HepG2 (cell line): ENCODE measurements around the gene ESPNL. TPM values are rescaled to one million over a fixed set of nuclear protein-coding genes. Genes with fewer than 3 reads are reported as not detected.

Source experiments
- ATAC-seq: fragments of 200-7000 bp; cut with Tn5 transposase; 3 replicates; pipeline ENCODE4 v1.9.1; 2020; ENCODE audit warnings: mild to moderate bottlenecking, moderate library complexity
- BruUV-seq: library from RNA; stranded (reverse); fragments of 400-500 nt; replicated peaks from 2 replicates; lab custom pipeline; 2021; lab: Mats Ljungman, UMichigan
- CTCF ChIA-PET: fragments of 300-600 bp; formaldehyde crosslinking; extraction: SDS; loops from one replicate; lab custom pipeline; 2021; ENCODE audit warnings: low total read pairs, inconsistent platforms, low intra/inter-chr PET ratio; lab: Yijun Ruan, JAX
- POLR2A ChIA-PET: fragments of 350-600 bp; sonication (Branson Sonifier 250); formaldehyde crosslinking; loops from one replicate; lab custom pipeline; 2020; ENCODE audit warnings: antibody characterized with exemption, inconsistent platforms; lab: Yijun Ruan, JAX
- DNase-seq: peaks from one replicate; pipeline ENCODE4 v3.0.0-alpha.2; 2015; ENCODE audit warnings: low spot score
- FAIRE-seq: peaks from 3 replicates; lab custom pipeline; 2011; peaks lifted over from hg19 to GRCh38; lab: Jason Lieb, UNC
- H2AFZ ChIP-seq: one replicate; pipeline ENCODE4 v1.6.1; 2011; ENCODE audit warnings: low read length, inconsistent platforms
- H3K27ac ChIP-seq: fragments of 300-600 bp; 3 replicates; pipeline ENCODE4 v1.8.0; 2011; ENCODE audit warnings: mixed run types, mild to moderate bottlenecking, mixed read lengths, low read length, inconsistent platforms; ENCODE audit not compliant: insufficient read depth; ENCODE audit errors: extremely low read length
- H3K27me3 ChIP-seq, 2 experiments: fragments of 200-600 bp in 1 of 2; 2 replicates in 1 of 2; 3 replicates in 1 of 2; pipeline versions ENCODE4 v1.6.0 to v1.8.0; 2011; ENCODE audit warnings: low read length in 2 of 2, mild to moderate bottlenecking in 2 of 2, moderate library complexity in 2 of 2, inconsistent platforms in 1 of 2; ENCODE audit not compliant: insufficient read depth in 2 of 2, control insufficient read depth in 1 of 2
- H3K36me3 ChIP-seq, 2 experiments: fragments of 200-600 bp in 1 of 2; replicated peaks in 1 of 2; 2 replicates in 1 of 2; 3 replicates in 1 of 2; pipeline versions ENCODE4 v1.5.1 to v1.8.0; 2011; ENCODE audit warnings: low read length in 2 of 2, inconsistent platforms in 1 of 2; ENCODE audit not compliant: insufficient read depth in 2 of 2, control insufficient read depth in 1 of 2
- H3K4me1 ChIP-seq: 2 replicates; pipeline ENCODE4 v1.5.1; 2012; ENCODE audit warnings: low read length, inconsistent platforms; ENCODE audit not compliant: insufficient read depth
- H3K4me2 ChIP-seq: 2 replicates; pipeline ENCODE4 v1.6.0; 2011; ENCODE audit warnings: low read depth, low read length, inconsistent platforms
- H3K4me3 ChIP-seq, 3 experiments: fragments of 200-600 bp in 1 of 3; sonication (generic), shearing (Covaris generic) in 1 of 3; replicated peaks in 1 of 3; 2 replicates each; pipeline ENCODE4 v1.5.1; 2011 to 2016; ENCODE audit warnings: low read length in 3 of 3, inconsistent platforms in 2 of 3, low read depth in 2 of 3, mild to moderate bottlenecking in 2 of 3, control low read depth in 1 of 3, mixed read lengths in 1 of 3; ENCODE audit not compliant: insufficient read depth in 1 of 3
- H3K79me2 ChIP-seq: one replicate; pipeline ENCODE4 v1.6.1; 2011; ENCODE audit warnings: low read length, inconsistent platforms; ENCODE audit not compliant: insufficient read depth
- H3K9ac ChIP-seq: 2 replicates; pipeline ENCODE4 v1.6.0; 2011; ENCODE audit warnings: mild to moderate bottlenecking, low read depth, low read length, inconsistent platforms; ENCODE audit not compliant: insufficient read depth
- H3K9me3 ChIP-seq: 2 replicates; pipeline ENCODE4 v1.5.1; 2012; ENCODE audit warnings: mild to moderate bottlenecking, low read length
- H4K20me1 ChIP-seq: 2 replicates; pipeline ENCODE4 v1.6.0; 2011; ENCODE audit warnings: inconsistent platforms, mild to moderate bottlenecking, low read length, moderate library complexity; ENCODE audit not compliant: insufficient read depth
- IKZF4 ChIP-seq: sonication (generic); formaldehyde crosslinking; IDR thresholded peaks from 2 replicates; pipeline ENCODE4 v1.5.1; 2020; ENCODE audit warnings: borderline replicate concordance, mild to moderate bottlenecking, low read depth, missing genetic modification reagents; ENCODE audit errors: not compliant biosample characterization
- KAT2B ChIP-seq: fragments of 150-350 bp; IDR thresholded peaks from 2 replicates; pipeline ENCODE4 v1.6.1; 2014; ENCODE audit warnings: low read depth, low read length, borderline replicate concordance
- ZNF687 ChIP-seq: sonication (generic); formaldehyde crosslinking; IDR thresholded peaks from 2 replicates; pipeline ENCODE4 v1.5.1; 2020; ENCODE audit warnings: mild to moderate bottlenecking, missing genetic modification reagents, moderate library complexity
- ZNF891 ChIP-seq: sonication (generic); formaldehyde crosslinking; IDR thresholded peaks from 2 replicates; pipeline ENCODE4 v1.5.0; 2020; ENCODE audit warnings: mild to moderate bottlenecking, missing genetic modification reagents
- WGBS: methylation state at CpG from one replicate; pipeline ENCODE4 v1.1.6; 2017; ENCODE audit warnings: low lambda C conversion rate; 5-methylcytosine and 5-hydroxymethylcytosine counted together
- in situ Hi-C: cut with HindIII; loops from 2 replicates; pipeline ENCODE4 v1.10.0; 2017; ENCODE audit warnings: low pct_unique_long_range_greater_than_20kb; ENCODE audit not compliant: extremely low pct_ligation_motif_present
- intact Hi-C: fragments of 100-400 bp; cut with micrococcal nuclease; formaldehyde crosslinking; loops from one replicate; pipeline ENCODE4 v1.10.0; 2022; ENCODE audit not compliant: unreplicated experiment
- polyA plus RNA-seq, 8 experiments: library from polyadenylated mRNA; depleted of rRNA in 3 of 8; stranded (reverse) in 7 of 8; unstranded in 1 of 8; fragments of >200 nt; fragmentation: Illumina TruSeq in 4 of 8; extraction: Trizol in 4 of 8; gene quantifications; 2 replicates each; pipeline versions ENCODE4 v1.2.1 to v1.2.3, GENCODE V29; 2011 to 2016; ENCODE audit warnings: low read depth in 4 of 8, missing spikeins in 1 of 8, mixed read lengths in 1 of 8; ENCODE audit not compliant: insufficient read depth in 1 of 8
- total RNA-seq, 5 experiments: library from RNA; depleted of rRNA; stranded (reverse); fragments of >200 nt; fragmentation: Illumina TruSeq; extraction: Trizol; gene quantifications; 2 replicates each; pipeline ENCODE4 v1.2.3, GENCODE V29; 2016; ENCODE audit warnings: low read depth in 1 of 5

Gene ESPNL
- total and polyA plus RNA-seq, 2 of the 13 experiments (the other 11 are each of a cell fraction or from before 2014, with no cell fraction given) = 0.45 to 0.80 TPM

- Histone ChIP-seq H3K4me1 (peaks cover 56% of the 10 kb centered on the region), H3K79me2 (no peaks in the 10 kb centered on the region), H3K27me3 (peaks cover 9 to 46% of the 10 kb centered on the region in 2 experiments), H3K4me2 (0 out of 2 replicates have a peak overlapping the region, but pooled peaks have one; percentile 4), H3K9ac (no peak overlapping the region), H3K4me3 (no peak overlapping the region), H3K27ac (no peak overlapping the region), H2AFZ (no peak overlapping the region), H3K9me3 (no peaks in the 10 kb centered on the region), H4K20me1 (no peaks in the 10 kb centered on the region), H3K36me3 (no peaks in the 10 kb centered on the region)
- WGBS = 73% methylated on average over 17 of the region's 21 CpGs
- TF ChIP-seq ZNF687 (CRISPR knock-in tag) (0 out of 2 replicates have a peak, but pooled peaks have one; percentile 8), ZNF891 (CRISPR knock-in tag) (0 out of 2 replicates have a peak, but pooled peaks have one; percentile 22), KAT2B (no peak), IKZF4 (CRISPR knock-in tag) (no peak)
- BruUV-seq = no TSS peak
- POLR2A ChIA-PET = interaction anchor here (1.1 to 1.4 kb wide), 2 partner anchors 43 to 44 kb away, joined by 5 to 6 read pairs; partner anchors contain the start of gene SCLY
- ATAC-seq (no peak), FAIRE-seq (no peak), DNase-seq (no peak)
- intact Hi-C loops (loop anchor here (5.0 kb wide), 1 partner anchor 138 kb away; the partner anchor contains the start of gene UBE2F), in situ Hi-C loops (loop anchor here (5.0 kb wide), 1 partner anchor 248 kb away; the partner anchor contains the start of gene RAMP1)
- CTCF ChIA-PET = no interaction called here
These were observed 4.7 kb downstream of the ESPNL start for GRCh38 chr2:238104691-238105371.
